IMR-90 (cell line): Measurements from ENCODE around the gene WDR74. TPM values are rescaled to one million over a fixed set of nuclear protein-coding genes. Genes with fewer than 3 reads are reported as not detected.

Source experiments
- ATAC-seq: fragments of 200-7000 bp; cut with Tn5 transposase; 2 replicates; pipeline ENCODE4 v1.9.1; 2020; ENCODE audit warnings: low read depth, mild to moderate bottlenecking, moderate library complexity
- BruUV-seq: library from RNA; stranded (reverse); fragments of 400-500 nt; replicated peaks from 2 replicates; lab custom pipeline; 2021; lab: Mats Ljungman, UMichigan
- CTCF ChIA-PET: fragments of 300-600 bp; formaldehyde crosslinking; extraction: SDS; loops from one replicate; lab custom pipeline; 2021; ENCODE audit warnings: antibody characterized with exemption; lab: Yijun Ruan, JAX
- POLR2A ChIA-PET: fragments of 300-600 bp; sonication (Branson Sonifier 250); formaldehyde crosslinking; loops from one replicate; lab custom pipeline; 2022; ENCODE audit warnings: antibody characterized with exemption; ENCODE audit not compliant: unreplicated experiment; lab: Charles Lee
- DNase-seq: peaks from one replicate; pipeline ENCODE4 v3.0.0; 2013
- H2AFZ ChIP-seq: replicated peaks from 2 replicates; pipeline ENCODE3; 2013; ENCODE audit warnings: low read length, mild to moderate bottlenecking; ENCODE audit not compliant: poor library complexity
- H2AK5ac ChIP-seq: 2 replicates; pipeline ENCODE4 v1.6.1; 2013; ENCODE audit warnings: low read depth, low read length, inconsistent platforms
- H2AK9ac ChIP-seq: replicated peaks from 2 replicates; pipeline ENCODE3; 2013; ENCODE audit warnings: mild to moderate bottlenecking, low read depth, low read length, moderate library complexity; ENCODE audit not compliant: poor library complexity
- H2BK120ac ChIP-seq: 2 replicates; pipeline ENCODE4 v1.6.1; 2013; ENCODE audit warnings: low read depth, low read length, inconsistent platforms
- H2BK15ac ChIP-seq: 3 replicates; pipeline ENCODE4 v1.6.1; 2013; ENCODE audit warnings: low read depth, low read length, inconsistent platforms
- H2BK20ac ChIP-seq: 2 replicates; pipeline ENCODE4 v1.6.1; 2013; ENCODE audit warnings: low read depth, mild to moderate bottlenecking, inconsistent platforms, low read length, moderate library complexity
- H2BK5ac ChIP-seq: 2 replicates; pipeline ENCODE4 v1.6.1; 2013; ENCODE audit warnings: mild to moderate bottlenecking, low read depth, low read length, inconsistent platforms; ENCODE audit not compliant: poor library complexity, severe bottlenecking
- H3K14ac ChIP-seq: replicated peaks from 2 replicates; pipeline ENCODE4 v1.6.1; 2013; ENCODE audit warnings: low read depth, low read length, inconsistent platforms
- H3K18ac ChIP-seq: 2 replicates; pipeline ENCODE4 v1.6.1; 2013; ENCODE audit warnings: low read depth, low read length, control low read depth
- H3K23ac ChIP-seq: 2 replicates; pipeline ENCODE4 v1.6.1; 2013; ENCODE audit warnings: low read depth, low read length, inconsistent platforms
- H3K27ac ChIP-seq: 2 replicates; pipeline ENCODE4 v1.5.1; 2013; ENCODE audit warnings: mild to moderate bottlenecking, control low read depth, low read length; ENCODE audit not compliant: insufficient read depth
- H3K27me3 ChIP-seq: 2 replicates; pipeline ENCODE4 v1.6.1; 2013; ENCODE audit warnings: low read length; ENCODE audit not compliant: control insufficient read depth, insufficient read depth
- H3K36me3 ChIP-seq: 2 replicates; pipeline ENCODE4 v1.6.1; 2013; ENCODE audit warnings: low read length, mixed read lengths; ENCODE audit not compliant: control insufficient read depth, insufficient read depth
- H3K4ac ChIP-seq: 2 replicates; pipeline ENCODE4 v1.6.1; 2013; ENCODE audit warnings: low read depth, low read length, inconsistent platforms
- H3K4me1 ChIP-seq: 2 replicates; pipeline ENCODE4 v1.6.1; 2013; ENCODE audit warnings: low read length, mixed read lengths; ENCODE audit not compliant: control insufficient read depth, insufficient read depth
- H3K4me2 ChIP-seq: 2 replicates; pipeline ENCODE4 v1.6.1; 2013; ENCODE audit warnings: low read depth, mild to moderate bottlenecking, control low read depth, low read length, moderate library complexity
- H3K4me3 ChIP-seq: 2 replicates; pipeline ENCODE4 v1.5.1; 2013; ENCODE audit warnings: low read depth, mild to moderate bottlenecking, control low read depth, low read length, moderate library complexity; ENCODE audit not compliant: insufficient read depth
- H3K56ac ChIP-seq: 2 replicates; pipeline ENCODE4 v1.6.1; 2013; ENCODE audit warnings: low read length, inconsistent platforms; ENCODE audit not compliant: insufficient read depth; ENCODE audit errors: extremely low read depth
- H3K79me1 ChIP-seq, 2 experiments: 2 replicates each; pipeline ENCODE4 v1.6.1; 2013; ENCODE audit warnings: low read length in 2 of 2, inconsistent platforms in 1 of 2, low read depth in 1 of 2
- H3K9ac ChIP-seq: 2 replicates; pipeline ENCODE4 v1.6.1; 2013; ENCODE audit warnings: low read depth, low read length, control low read depth
- H3K9me1 ChIP-seq: 2 replicates; pipeline ENCODE4 v1.6.1; 2013; ENCODE audit warnings: low read length, inconsistent platforms; ENCODE audit not compliant: insufficient read depth
- H3K9me3 ChIP-seq: 2 replicates; pipeline ENCODE4 v1.6.1; 2013; ENCODE audit warnings: low read length; ENCODE audit not compliant: control insufficient read depth, insufficient read depth
- H4K20me1 ChIP-seq: 2 replicates; pipeline ENCODE4 v1.6.1; 2013; ENCODE audit warnings: low read length, inconsistent platforms; ENCODE audit not compliant: insufficient read depth
- H4K5ac ChIP-seq: 2 replicates; pipeline ENCODE4 v1.6.1; 2013; ENCODE audit warnings: mild to moderate bottlenecking, low read depth, low read length, control low read depth
- H4K8ac ChIP-seq, 2 experiments: 2 replicates each; pipeline ENCODE4 v1.6.1; 2013; ENCODE audit warnings: low read depth in 2 of 2, low read length in 2 of 2, control low read depth in 1 of 2, inconsistent platforms in 1 of 2
- H4K91ac ChIP-seq: 2 replicates; pipeline ENCODE4 v1.6.1; 2013; ENCODE audit warnings: low read depth, low read length, inconsistent platforms; ENCODE audit not compliant: insufficient read depth
- CEBPB ChIP-seq: IDR thresholded peaks from 2 replicates; pipeline ENCODE4 v1.6.1; 2012; ENCODE audit warnings: low read depth, low read length, improper control_type of control experiment
- CTCF ChIP-seq: conservative IDR thresholded peaks from 2 replicates; pipeline ENCODE4 v1.5.1; 2012; ENCODE audit warnings: mild to moderate bottlenecking, low read depth, low read length, improper control_type of control experiment
- FOS ChIP-seq: fragments of 150-350 bp; IDR thresholded peaks from 2 replicates; pipeline ENCODE4 v1.6.1; 2016; ENCODE audit warnings: low read depth, low read length
- MAFK ChIP-seq: IDR thresholded peaks from 2 replicates; pipeline ENCODE4 v1.6.1; 2012; ENCODE audit warnings: low read depth, low read length, improper control_type of control experiment
- NFE2L2 ChIP-seq: fragments of 150-350 bp; IDR thresholded peaks from 2 replicates; pipeline ENCODE4 v1.6.1; 2016; ENCODE audit warnings: low read depth, mild to moderate bottlenecking, low read length
- RCOR1 ChIP-seq: IDR thresholded peaks from 2 replicates; pipeline ENCODE4 v1.6.1; 2012; ENCODE audit warnings: mild to moderate bottlenecking, low read length, improper control_type of control experiment; ENCODE audit not compliant: insufficient replicate concordance
- SMC3 ChIP-seq: fragments of 150-350 bp; IDR thresholded peaks from 2 replicates; pipeline ENCODE4 v1.6.1; 2016; ENCODE audit warnings: low read depth, mild to moderate bottlenecking, antibody characterized with exemption, low read length, moderate library complexity
- WGBS, 2 experiments: methylation state at CpG; one replicate each; pipeline versions ENCODE4 v1.1.5 to v1.1.7; 2013; ENCODE audit warnings: missing lambda C conversion rate in 2 of 2; ENCODE audit not compliant: insufficient read length in 1 of 2; ENCODE audit errors: extremely low coverage in 2 of 2; 5-methylcytosine and 5-hydroxymethylcytosine counted together
- dilution Hi-C: fragments of 300-500 bp; cut with HindIII; formaldehyde crosslinking; loops from one replicate; pipeline ENCODE4 v1.14.3; 2018; ENCODE audit warnings: low sequenced_read_pairs; ENCODE audit not compliant: unreplicated experiment
- in situ Hi-C: fragments of 300-500 bp; cut with MboI; formaldehyde crosslinking; loops from 3 replicates; pipeline ENCODE4 v1.14.3; 2019; ENCODE audit warnings: low sequenced_read_pairs, inconsistent platforms, mixed read lengths
- intact Hi-C: fragments of 100-400 bp; cut with micrococcal nuclease; formaldehyde crosslinking; loops from 2 replicates; pipeline ENCODE4 v1.10.0; 2022
- polyA plus RNA-seq, 3 experiments: library from polyadenylated mRNA; depleted of rRNA; stranded (reverse); fragments of >200 nt; gene quantifications; 2 replicates each; pipeline ENCODE4 v1.2.3, GENCODE V29; 2012; ENCODE audit warnings: low replicate concordance in 1 of 3
- total RNA-seq: library from RNA; depleted of rRNA; stranded (reverse); fragments of >200 nt; gene quantifications from 2 replicates; pipeline ENCODE4 v1.2.3, GENCODE V29; 2012

Gene WDR74
- total and polyA plus RNA-seq, 2 of the 4 experiments (the other 2 are of a cell fraction) = 38.4 to 44.3 TPM

GRCh38 chr11:62823677-62824076 is 15.7 kb downstream of the WDR74 start:
- Histone ChIP-seq H3K4me2 (no peak overlapping the region), H2BK15ac (no peak overlapping the region), H2AK9ac (no peak overlapping the region), H2AFZ (no peak overlapping the region), H2BK20ac (no peak overlapping the region), H3K4me1 (no peaks in the 10 kb centered on the region), H3K4me3 (no peak overlapping the region), H3K36me3 (peaks cover 72% of the 10 kb centered on the region), H4K8ac (no peak overlapping the region), H3K9me3 (no peaks in the 10 kb centered on the region), H3K4ac (no peak overlapping the region), H3K27ac (no peak overlapping the region), H4K5ac (no peak overlapping the region), H2BK5ac (no peak overlapping the region), H3K9me1 (no peaks in the 10 kb centered on the region), H4K20me1 (peaks cover 27% of the 10 kb centered on the region), H2AK5ac (no peak overlapping the region), H3K79me1 (peaks cover 7 to 45% of the 10 kb centered on the region in 2 experiments), H4K91ac (no peak overlapping the region), H2BK120ac (no peak overlapping the region), H3K23ac (no peak overlapping the region), H3K14ac (no peak overlapping the region), H3K56ac (no peak overlapping the region), H3K9ac (no peak overlapping the region), H3K27me3 (no peaks in the 10 kb centered on the region), H3K18ac (no peak overlapping the region)
- TF ChIP-seq NFE2L2 (no peak), CTCF (no peak), FOS (no peak), CEBPB (no peak), MAFK (no peak), RCOR1 (no peak), SMC3 (no peak)
- CTCF ChIA-PET = no interaction called here
- dilution Hi-C loops (no loop called here), in situ Hi-C loops (no loop called here), intact Hi-C loops (no loop called here)
- DNase-seq (no peak), ATAC-seq (no peak)
- no TSS peak for BruUV-seq
- POLR2A ChIA-PET = interaction anchor here (0.6 kb wide), 1 partner anchor 1464 kb away, joined by 4 read pairs; no protein-coding TSS in a partner anchor
- 100% methylated on average over 2 of the region's 3 CpGs; no CpG with 5 or more reads in 1 of the 2 experiments for WGBS, 2 experiments
